SK-N-MC (cell line): ENCODE measurements around the gene RALGDS.

ENCODE experiments used
- DNase-seq: peaks from one replicate; pipeline ENCODE4 v3.0.0-alpha.2; 2011; ENCODE audit warnings: low read depth, low spot score
- H3K27ac ChIP-seq: fragments of 200-600 bp; sonication (generic); 2 replicates; pipeline ENCODE4 v1.5.1; 2016; ENCODE audit warnings: mixed run types
- H3K36me3 ChIP-seq: fragments of 200-600 bp; sonication (generic); 2 replicates; pipeline ENCODE4 v1.6.1; 2017; ENCODE audit warnings: antibody characterized with exemption, low read length, mixed read lengths; ENCODE audit not compliant: insufficient read depth
- H3K4me3 ChIP-seq: fragments of 200-600 bp; sonication (generic); 2 replicates; pipeline ENCODE4 v1.5.1; 2016
- H3K9ac ChIP-seq: fragments of 200-600 bp; sonication (generic); 2 replicates; pipeline ENCODE4 v1.8.0; 2017; ENCODE audit warnings: mixed run types, mixed read lengths; ENCODE audit not compliant: insufficient read length
- H3K9me3 ChIP-seq: fragments of 200-600 bp; sonication (generic); 2 replicates; pipeline ENCODE4 v1.6.1; 2017; ENCODE audit warnings: low read depth, mild to moderate bottlenecking, antibody characterized with exemption, low read length, moderate library complexity, mixed read lengths
- EZH2 ChIP-seq: fragments of 200-600 bp; sonication (generic); IDR thresholded peaks from one replicate; pipeline ENCODE4 v1.6.1; 2017; ENCODE audit warnings: antibody characterized with exemption
- FOXP2 ChIP-seq: optimal IDR thresholded peaks from 2 replicates; pipeline ENCODE3; 2011; ENCODE audit warnings: mild to moderate bottlenecking, moderate library complexity; ENCODE audit not compliant: insufficient read depth; ENCODE audit errors: extremely low read length, control extremely low read depth
- POLR2AphosphoS5 ChIP-seq: IDR thresholded peaks from 2 replicates; pipeline ENCODE4 v1.6.1; 2012; ENCODE audit warnings: mild to moderate bottlenecking, low read depth, low read length, borderline replicate concordance

RALGDS gene

DNA sequence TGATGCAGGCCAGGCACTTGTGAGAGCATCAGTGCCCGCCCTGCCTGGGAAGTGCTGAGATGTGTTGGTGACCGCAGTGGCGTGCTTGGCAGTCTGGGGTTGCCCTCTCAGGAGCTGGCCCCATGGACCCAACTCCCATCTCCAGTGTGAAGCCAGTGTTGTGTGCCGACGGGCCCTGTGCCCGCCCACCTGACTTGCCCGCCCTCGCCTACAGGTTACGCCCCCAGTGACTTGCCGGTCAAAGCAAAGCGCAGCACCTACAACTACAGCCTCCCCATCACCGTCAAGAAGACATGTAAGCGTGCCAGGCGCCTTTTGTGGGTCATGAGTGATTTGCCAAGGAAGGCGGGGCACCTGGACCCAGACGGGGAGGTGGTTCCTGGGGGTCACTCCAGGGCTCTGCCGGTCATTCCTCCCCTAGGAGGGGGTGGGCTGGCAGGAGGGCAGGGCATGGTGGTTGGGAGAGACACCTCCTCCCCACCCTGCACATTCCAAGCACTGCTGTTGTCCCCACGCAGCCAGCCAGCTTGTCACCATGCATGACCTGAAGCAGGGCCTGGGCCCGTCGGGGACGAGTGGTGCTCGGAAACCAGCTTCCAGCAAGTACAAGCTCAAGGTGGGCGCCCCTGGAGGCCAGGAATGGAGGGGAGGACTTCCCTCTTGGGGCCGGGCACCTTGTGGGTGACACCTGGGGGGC, 66.7 kb downstream of the RALGDS start:
- Histone ChIP-seq H3K9me3 (no peaks in the 10 kb centered on the region), H3K9ac (no peak overlapping the region), H3K27ac (no peak overlapping the region), H3K36me3 (peaks cover 45% of the 10 kb centered on the region), H3K4me3 (no peak overlapping the region)
- DNase-seq, result no peak
- no peak for TF ChIP-seq EZH2
- no peak for TF ChIP-seq POLR2AphosphoS5
- no peak for TF ChIP-seq FOXP2

DNA sequence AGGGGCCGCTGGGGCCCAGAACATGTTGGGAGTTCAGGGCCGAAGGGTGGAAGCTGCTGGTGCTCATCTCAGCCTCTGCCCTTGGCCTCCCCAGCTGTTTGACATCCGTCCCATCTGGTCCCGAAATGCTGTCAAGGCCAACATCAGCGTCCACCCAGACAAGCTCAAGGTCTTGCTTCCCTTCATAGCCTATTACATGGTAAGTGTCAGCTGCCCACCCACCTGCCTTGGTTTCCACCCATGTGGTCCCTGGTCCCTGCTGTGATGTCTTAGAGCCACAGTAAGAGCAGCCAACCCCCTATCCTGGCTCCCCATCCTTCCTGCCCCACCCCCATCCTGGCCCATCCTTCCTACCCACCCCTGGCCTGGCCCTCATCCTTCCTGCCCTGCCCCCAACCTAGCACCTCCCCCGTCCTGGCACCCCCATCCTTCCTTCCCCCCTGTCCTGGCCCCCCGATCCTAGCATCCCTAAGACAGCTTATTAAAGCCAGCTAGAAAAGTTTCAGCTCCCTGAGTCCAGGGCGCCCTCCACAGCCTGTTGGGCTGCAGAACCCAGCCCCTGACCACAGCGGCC, 69.0 kb downstream of the RALGDS start:
- TF ChIP-seq FOXP2, result no peak
- no peak for TF ChIP-seq EZH2
- no peak for TF ChIP-seq POLR2AphosphoS5
- no peak overlapping the region for H3K9ac ChIP-seq
- DNase-seq, result no peak
- no peaks in the 10 kb centered on the region for H3K9me3 ChIP-seq
- no peak overlapping the region for H3K27ac ChIP-seq
- H3K36me3 ChIP-seq, result peaks cover 52% of the 10 kb centered on the region
- H3K4me3 ChIP-seq, result no peak overlapping the region

DNA sequence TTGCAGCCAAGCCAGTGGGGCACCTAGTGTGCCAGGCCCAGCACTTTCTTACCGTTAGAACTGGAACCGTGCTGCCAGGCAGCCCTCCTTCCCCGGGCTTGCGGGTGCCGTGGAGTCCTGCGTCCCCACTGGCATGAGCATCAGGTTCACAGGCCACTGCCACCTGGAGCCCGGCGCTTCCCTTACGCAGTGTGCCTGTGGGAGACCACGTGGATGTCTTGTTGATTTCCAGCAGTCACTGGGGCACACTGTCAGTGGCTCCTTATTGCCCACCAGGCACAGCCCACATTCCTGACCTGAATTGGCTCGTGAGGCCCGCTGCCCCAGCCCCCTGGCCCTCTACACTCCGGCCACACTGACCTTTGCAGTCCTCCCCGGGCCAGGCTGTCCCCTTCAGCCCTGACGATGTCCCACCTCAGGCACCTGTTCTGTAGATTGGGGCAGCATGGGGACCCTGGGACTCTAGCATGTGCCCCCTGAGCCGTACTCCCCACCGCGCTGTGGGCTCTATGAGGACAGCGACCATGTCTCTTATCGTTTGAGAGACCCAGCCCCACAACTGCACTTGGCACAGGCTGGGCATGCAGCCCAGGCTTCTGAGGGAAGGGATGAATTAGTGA, 69.6 kb downstream of the RALGDS start:
- no peak overlapping the region for H3K4me3 ChIP-seq
- no peaks in the 10 kb centered on the region for H3K9me3 ChIP-seq
- no peak overlapping the region for H3K9ac ChIP-seq
- no peak for TF ChIP-seq FOXP2
- no peak for TF ChIP-seq EZH2
- no peak for TF ChIP-seq POLR2AphosphoS5
- H3K27ac ChIP-seq, result no peak overlapping the region
- H3K36me3 ChIP-seq, result peaks cover 58% of the 10 kb centered on the region
- no peak for DNase-seq

DNA sequence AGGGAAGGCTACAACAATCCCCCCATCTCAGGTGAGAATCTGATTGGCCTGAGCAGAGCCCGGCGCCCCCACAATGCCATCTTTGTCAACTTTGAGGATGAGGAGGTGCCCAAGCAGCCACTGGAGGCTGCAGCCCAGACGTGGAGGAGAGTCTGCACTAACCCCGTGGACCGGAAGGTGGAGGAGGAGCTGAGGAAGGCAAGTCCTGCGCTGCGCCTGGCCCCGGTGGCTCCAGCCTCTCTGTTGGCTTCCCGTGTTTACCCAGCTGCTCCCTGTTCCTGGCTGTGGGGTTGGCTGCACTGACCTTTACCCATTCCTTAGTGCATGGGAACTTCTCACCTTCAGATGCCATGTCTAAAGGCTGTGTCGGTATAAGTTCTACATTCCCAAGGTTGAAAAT, 70.3 kb downstream of the RALGDS start:
- Histone ChIP-seq H3K9me3 (no peaks in the 10 kb centered on the region), H3K27ac (no peak overlapping the region), H3K36me3 (peaks cover 60% of the 10 kb centered on the region), H3K4me3 (no peak overlapping the region), H3K9ac (no peak overlapping the region)
- TF ChIP-seq FOXP2 (no peak), POLR2AphosphoS5 (no peak), EZH2 (no peak)
- no peak for DNase-seq

DNA sequence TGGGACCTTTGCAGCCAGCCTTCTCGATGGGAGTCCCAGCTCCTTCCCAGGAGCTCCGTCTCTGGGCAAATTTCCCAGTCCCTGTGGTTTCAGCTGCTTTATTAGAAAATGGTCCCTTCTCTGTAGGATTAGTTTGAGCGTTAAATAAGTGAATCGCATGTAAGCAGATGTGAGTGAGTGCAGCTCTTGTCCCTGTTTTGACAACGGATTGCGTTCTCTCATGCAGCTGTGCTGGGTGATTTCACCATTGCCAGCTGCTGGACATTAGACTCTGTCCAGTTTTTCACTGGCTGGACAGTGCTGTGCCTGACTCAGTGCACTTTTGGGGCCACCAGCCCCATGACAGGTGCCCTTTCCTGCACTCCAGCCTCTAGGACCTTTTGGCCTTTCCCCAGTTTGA, 70.9 kb downstream of the RALGDS start:
- no peak for DNase-seq
- Histone ChIP-seq H3K36me3 (peaks cover 64% of the 10 kb centered on the region), H3K9me3 (no peaks in the 10 kb centered on the region), H3K27ac (no peak overlapping the region), H3K9ac (no peak overlapping the region), H3K4me3 (no peak overlapping the region)
- TF ChIP-seq FOXP2 (no peak), EZH2 (no peak), POLR2AphosphoS5 (no peak)

DNA sequence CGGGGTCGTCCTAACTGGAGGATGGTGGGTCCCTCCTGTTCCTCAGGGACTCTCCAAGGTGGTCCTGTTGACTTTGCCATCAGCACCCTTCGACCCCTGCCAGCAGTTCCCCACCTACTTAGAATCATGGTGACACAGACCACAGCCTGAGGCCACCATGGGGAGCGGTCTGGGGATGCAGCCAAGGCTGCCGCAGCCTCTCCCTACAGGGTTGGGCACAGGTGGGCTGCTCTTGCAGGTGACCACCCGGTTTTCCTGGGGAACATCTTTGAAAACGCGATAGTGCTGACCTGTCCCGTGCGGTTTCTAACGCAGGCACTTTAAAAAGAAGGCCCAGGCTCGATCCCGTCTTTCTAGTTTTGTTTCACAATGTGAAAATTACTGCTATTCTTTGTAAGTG, 72.0 kb downstream of the RALGDS start:
- DNase-seq, result no peak
- no peak overlapping the region for H3K27ac ChIP-seq
- H3K4me3 ChIP-seq, result no peak overlapping the region
- H3K9me3 ChIP-seq, result no peaks in the 10 kb centered on the region
- TF ChIP-seq POLR2AphosphoS5, result no peak
- TF ChIP-seq FOXP2, result no peak
- no peak for TF ChIP-seq EZH2
- peaks cover 64% of the 10 kb centered on the region for H3K36me3 ChIP-seq
- no peak overlapping the region for H3K9ac ChIP-seq

DNA sequence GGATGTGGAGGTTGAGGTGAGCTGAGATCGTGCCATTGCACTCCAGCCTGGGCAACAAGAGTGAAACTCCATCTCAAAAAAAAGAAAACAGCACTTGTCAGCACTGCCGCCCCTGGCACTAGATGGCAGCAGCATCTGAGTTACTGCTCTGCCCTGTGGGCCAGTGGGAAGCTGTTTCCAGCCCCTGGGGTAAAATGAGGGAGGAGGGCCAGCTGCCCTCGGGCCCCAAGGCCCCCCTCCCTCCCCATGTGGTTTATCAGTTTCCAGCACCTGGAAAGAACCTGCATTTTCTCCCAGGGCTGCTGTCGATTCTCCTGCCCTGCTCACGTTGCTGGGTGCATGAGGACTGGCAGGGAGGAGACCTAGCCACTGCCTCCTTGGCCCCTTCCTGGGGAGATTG, 72.4 kb downstream of the RALGDS start:
- no peak for TF ChIP-seq FOXP2
- no peak for TF ChIP-seq POLR2AphosphoS5
- no peak for TF ChIP-seq EZH2
- H3K36me3 ChIP-seq, result peaks cover 62% of the 10 kb centered on the region
- DNase-seq, result no peak
- no peaks in the 10 kb centered on the region for H3K9me3 ChIP-seq
- no peak overlapping the region for H3K9ac ChIP-seq
- no peak overlapping the region for H3K27ac ChIP-seq
- H3K4me3 ChIP-seq, result no peak overlapping the region
